GM12878 (cell line): ENCODE data around the gene CHMP6. TPM values are rescaled to one million over a fixed set of nuclear protein-coding genes. Genes with fewer than 3 reads are reported as not detected.

Experiments
- ATAC-seq: fragments of 200-7000 bp; cut with Tn5 transposase; 3 replicates; pipeline ENCODE4 v1.9.1; 2020; ENCODE audit warnings: mild to moderate bottlenecking, moderate library complexity
- BruUV-seq: library from RNA; stranded (reverse); fragments of 400-500 nt; replicated peaks from 2 replicates; lab custom pipeline; 2021; lab: Mats Ljungman, UMichigan
- CTCF ChIA-PET: fragments of 300-600 bp; sonication (Branson Sonifier 250); formaldehyde crosslinking; extraction: SDS; loops from one replicate; lab custom pipeline; 2021; ENCODE audit warnings: inconsistent platforms; lab: Yijun Ruan, JAX
- POLR2A ChIA-PET: fragments of 350-600 bp; formaldehyde crosslinking; extraction: SDS; loops from one replicate; lab custom pipeline; 2021; ENCODE audit warnings: inconsistent platforms; lab: Charles Lee
- RAD21 ChIA-PET: fragments of 300-600 bp; sonication (Branson Sonifier 250); formaldehyde crosslinking; loops from one replicate; lab custom pipeline; 2023; ENCODE audit warnings: antibody characterized with exemption; ENCODE audit not compliant: unreplicated experiment; lab: Charles Lee
- SMC1A ChIA-PET: fragments of 300-600 bp; sonication (Branson Sonifier 250); formaldehyde crosslinking; loops from one replicate; lab custom pipeline; 2023; ENCODE audit not compliant: unreplicated experiment, uncharacterized antibody; lab: Charles Lee
- DNase-seq: peaks from one replicate; pipeline ENCODE4 v3.0.0-alpha.2; 2011; ENCODE audit warnings: low read depth, low spot score
- FAIRE-seq: peaks from 3 replicates; lab custom pipeline; 2011; peaks lifted over from hg19 to GRCh38; lab: Jason Lieb, UNC
- H2AFZ ChIP-seq: 2 replicates; pipeline ENCODE4 v1.6.0; 2011; ENCODE audit warnings: low read depth, low read length, control low read depth; ENCODE audit not compliant: control insufficient read depth
- H3K27ac ChIP-seq: 2 replicates; pipeline ENCODE4 v1.5.1; 2011; ENCODE audit warnings: control low read depth; ENCODE audit not compliant: control insufficient read depth, insufficient read depth
- H3K27me3 ChIP-seq, 2 experiments: replicated peaks in 1 of 2; 2 replicates each; pipeline versions ENCODE4 v1.6.0 to v1.6.1; 2011; ENCODE audit warnings: low read length in 1 of 2; ENCODE audit not compliant: control insufficient read depth in 2 of 2, insufficient read depth in 2 of 2
- H3K36me3 ChIP-seq, 2 experiments: 2 replicates each; pipeline ENCODE4 v1.5.1; 2011; ENCODE audit warnings: low read length in 1 of 2; ENCODE audit not compliant: control insufficient read depth in 2 of 2, insufficient read depth in 2 of 2
- H3K4me1 ChIP-seq: 2 replicates; pipeline ENCODE4 v1.6.1; 2011; ENCODE audit warnings: mild to moderate bottlenecking, low read length, moderate library complexity, mixed read lengths; ENCODE audit not compliant: control insufficient read depth, insufficient read depth
- H3K4me2 ChIP-seq: 2 replicates; pipeline ENCODE4 v1.6.0; 2011; ENCODE audit warnings: control low read depth; ENCODE audit not compliant: control insufficient read depth, insufficient read depth
- H3K4me3 ChIP-seq: fragments of 200-600 bp; sonication (generic); 2 replicates; pipeline ENCODE4 v1.5.1; 2016
- H3K79me2 ChIP-seq: 2 replicates; pipeline ENCODE4 v1.6.0; 2011; ENCODE audit warnings: low read length; ENCODE audit not compliant: control insufficient read depth, insufficient read depth
- H3K9ac ChIP-seq: 2 replicates; pipeline ENCODE4 v1.8.0; 2011; ENCODE audit warnings: low read length, control low read depth, mixed read lengths; ENCODE audit not compliant: control insufficient read depth, insufficient read depth
- H3K9me3 ChIP-seq: replicated peaks from 3 replicates; pipeline ENCODE4 v1.5.1; 2011; ENCODE audit warnings: mild to moderate bottlenecking, low read length; ENCODE audit not compliant: control insufficient read depth, insufficient read depth
- H4K20me1 ChIP-seq: 2 replicates; pipeline ENCODE4 v1.6.0; 2011; ENCODE audit not compliant: control insufficient read depth, insufficient read depth
- ATF3 ChIP-seq: IDR thresholded peaks from 2 replicates; pipeline ENCODE4 v1.6.1; 2011; ENCODE audit warnings: low read depth, mild to moderate bottlenecking, low read length, moderate library complexity, borderline replicate concordance; ENCODE audit errors: extremely low read depth
- ATF7 ChIP-seq: fragments of 450-650 bp; IDR thresholded peaks from 2 replicates; pipeline ENCODE4 v1.6.1; 2016; ENCODE audit warnings: low read depth, mild to moderate bottlenecking
- BACH1 ChIP-seq: fragments of 450-650 bp; IDR thresholded peaks from 2 replicates; pipeline ENCODE4 v1.6.1; 2017; ENCODE audit warnings: mild to moderate bottlenecking, borderline replicate concordance
- CHD4 ChIP-seq: fragments of 200-600 bp; sonication (generic); IDR thresholded peaks from 2 replicates; pipeline ENCODE4 v1.6.1; 2016; ENCODE audit warnings: mild to moderate bottlenecking
- CREB1 ChIP-seq: IDR thresholded peaks from 2 replicates; pipeline ENCODE4 v1.6.1; 2012; ENCODE audit warnings: low read depth, mild to moderate bottlenecking, inconsistent platforms
- E2F8 ChIP-seq: fragments of 450-650 bp; IDR thresholded peaks from 2 replicates; pipeline ENCODE4 v1.6.1; 2018; ENCODE audit warnings: mild to moderate bottlenecking, low read depth, moderate library complexity; ENCODE audit not compliant: partially characterized antibody
- ESRRA ChIP-seq: IDR thresholded peaks from 2 replicates; pipeline ENCODE4 v1.6.1; 2012; ENCODE audit warnings: mild to moderate bottlenecking, low read length, improper control_type of control experiment
- FOXK2 ChIP-seq: fragments of 450-650 bp; IDR thresholded peaks from 2 replicates; pipeline ENCODE4 v1.6.1; 2017; ENCODE audit warnings: mild to moderate bottlenecking, moderate library complexity
- JUNB ChIP-seq: IDR thresholded peaks from 2 replicates; pipeline ENCODE4 v1.6.1; 2016; ENCODE audit warnings: antibody characterized with exemption, mild to moderate bottlenecking
- KDM1A ChIP-seq: fragments of 200-600 bp; sonication (generic); IDR thresholded peaks from 2 replicates; pipeline ENCODE4 v1.6.1; 2016; ENCODE audit warnings: borderline replicate concordance
- KLF5 ChIP-seq: fragments of 450-650 bp; IDR thresholded peaks from 2 replicates; pipeline ENCODE4 v1.6.1; 2014; ENCODE audit warnings: mild to moderate bottlenecking; ENCODE audit not compliant: partially characterized antibody
- LARP7 ChIP-seq: fragments of 450-650 bp; IDR thresholded peaks from 2 replicates; pipeline ENCODE4 v1.6.1; 2017; ENCODE audit warnings: mild to moderate bottlenecking
- MEF2B ChIP-seq: fragments of 450-650 bp; IDR thresholded peaks from 2 replicates; pipeline ENCODE4 v1.6.1; 2018; ENCODE audit warnings: mild to moderate bottlenecking, moderate library complexity; ENCODE audit not compliant: partially characterized antibody, poor library complexity, severe bottlenecking
- MLLT1 ChIP-seq: fragments of 450-650 bp; IDR thresholded peaks from 2 replicates; pipeline ENCODE4 v1.6.1; 2016; ENCODE audit warnings: mild to moderate bottlenecking
- NR2C1 ChIP-seq: fragments of 450-650 bp; IDR thresholded peaks from 2 replicates; pipeline ENCODE4 v1.6.1; 2017; ENCODE audit warnings: antibody characterized with exemption, mild to moderate bottlenecking, moderate library complexity
- SMAD5 ChIP-seq: IDR thresholded peaks from 2 replicates; pipeline ENCODE4 v1.6.1; 2016; ENCODE audit warnings: antibody characterized with exemption, low read depth
- TAF1 ChIP-seq: IDR thresholded peaks from 2 replicates; pipeline ENCODE4 v1.6.1; 2011; ENCODE audit warnings: mild to moderate bottlenecking, low read depth, low read length, borderline replicate concordance
- TARDBP ChIP-seq: IDR thresholded peaks from 2 replicates; pipeline ENCODE4 v1.6.1; 2016; ENCODE audit warnings: borderline replicate concordance
- ZNF384 ChIP-seq: IDR thresholded peaks from 2 replicates; pipeline ENCODE4 v1.6.1; 2012; ENCODE audit warnings: low read depth, mild to moderate bottlenecking, low read length, improper control_type of control experiment, borderline replicate concordance
- WGBS: methylation state at CpG from one replicate; pipeline ENCODE4 v1.1.6; 2016; ENCODE audit warnings: low lambda C conversion rate; ENCODE audit not compliant: insufficient replicate concordance, insufficient coverage; ENCODE audit errors: missing lambda C conversion rate; 5-methylcytosine and 5-hydroxymethylcytosine counted together
- in situ Hi-C: fragments of 300-500 bp; cut with MboI; formaldehyde crosslinking; loops from 9 replicates; pipeline ENCODE4 v1.14.3; 2018; ENCODE audit warnings: mixed read lengths
- intact Hi-C: fragments of 100-400 bp; cut with micrococcal nuclease; formaldehyde crosslinking; loops from one replicate; pipeline ENCODE4 v1.14.2; 2022; ENCODE audit not compliant: unreplicated experiment
- polyA plus RNA-seq, 11 experiments: library from polyadenylated mRNA; depleted of rRNA in 4 of 11; unstranded in 6 of 11; stranded (reverse) in 5 of 11; fragments of >200 nt; fragmentation: Nextera tagmentation in 4 of 11; fragmentation: Illumina TruSeq in 1 of 11; extraction: Ambion mirVana in 4 of 11; extraction: Trizol in 1 of 11; gene quantifications; 1 replicate in 1 of 11; 2 replicates in 10 of 11; pipeline versions ENCODE4 v1.2.1 to v1.2.3, GENCODE V29; 2011 to 2016; ENCODE audit warnings: inconsistent platforms in 2 of 11, missing spikeins in 2 of 11, low read depth in 1 of 11
- total RNA-seq, 4 experiments: library from RNA; depleted of rRNA in 3 of 4; stranded (reverse); fragments of >200 nt in 3 of 4; fragmentation: Illumina TruSeq in 1 of 4; extraction: Trizol in 1 of 4; gene quantifications; 2 replicates each; pipeline versions ENCODE4 v1.2.1 to v1.2.3, GENCODE V29; 2013 to 2021

The CHMP6 gene
- total and polyA plus RNA-seq, 10 of the 15 experiments (the other 5 are each of a cell fraction or from before 2014, with no cell fraction given): 0.21 to 37.9 (median 14.7) TPM

DNA sequence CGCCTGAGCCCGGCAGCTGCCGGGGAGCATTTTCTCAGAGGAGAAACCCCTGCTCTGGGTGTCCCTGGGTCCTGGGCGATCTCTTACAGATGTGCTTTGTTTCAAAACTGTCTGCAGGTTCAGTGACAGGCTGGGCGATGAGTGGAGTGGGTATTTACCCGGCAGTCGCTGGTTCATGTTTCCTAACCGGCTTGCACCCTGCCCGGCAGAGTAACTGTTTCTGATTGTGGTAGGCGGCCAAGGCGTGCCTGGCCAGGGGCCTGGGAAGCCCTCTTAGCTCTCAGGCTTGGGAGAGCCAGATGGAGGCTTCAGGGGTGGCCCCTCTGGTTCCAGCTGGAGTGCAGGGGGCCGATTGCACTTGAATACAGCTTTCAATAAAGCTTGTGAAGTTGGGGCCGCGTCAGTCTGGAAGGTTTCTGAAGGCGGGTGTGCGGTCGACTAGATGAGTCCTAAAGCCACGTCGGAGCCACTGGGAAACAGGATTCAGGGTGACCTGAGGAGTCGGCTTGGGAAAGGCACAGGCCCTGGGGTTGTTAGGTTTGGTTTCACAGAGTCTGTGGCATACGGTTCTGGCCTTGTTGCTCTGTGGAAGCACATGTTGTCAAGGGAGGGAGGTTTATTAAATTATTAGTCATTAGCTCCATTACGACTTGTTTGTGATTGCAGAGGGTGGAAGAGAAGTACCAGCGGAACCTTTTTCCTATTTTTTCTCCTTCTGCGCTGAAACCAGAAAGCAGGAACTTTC lies 44.7 kb downstream of the CHMP6 start (continued):
- TF ChIP-seq ZNF384: no peak
- TF ChIP-seq NR2C1: no peak

- RAD21 ChIA-PET: no interaction called here
- FAIRE-seq (no peak), ATAC-seq (no peak), DNase-seq (no peak)
- no peaks in the 10 kb centered on the region for H3K9me3 ChIP-seq
- SMC1A ChIA-PET: no interaction called here
- H3K36me3 ChIP-seq: no peaks in the 10 kb centered on the region
- no peak overlapping the region for H3K4me3 ChIP-seq
- no peaks in the 10 kb centered on the region for H3K4me1 ChIP-seq
- in situ Hi-C loops (no loop called here), intact Hi-C loops (no loop called here)
- no peak overlapping the region for H2AFZ ChIP-seq
- H3K79me2 ChIP-seq: no peaks in the 10 kb centered on the region
- WGBS: 66% methylated on average over 28 of the region's 28 CpGs
- no peak overlapping the region for H3K27ac ChIP-seq
- no peak overlapping the region for H3K4me2 ChIP-seq
- BruUV-seq: no TSS peak
- H3K9ac ChIP-seq: no peak overlapping the region
- CTCF ChIA-PET: no interaction called here
- peaks cover 5 to 11% of the 10 kb centered on the region in 2 experiments for H3K27me3 ChIP-seq
- POLR2A ChIA-PET: no interaction called here
- H4K20me1 ChIP-seq: no peaks in the 10 kb centered on the region
- TF ChIP-seq JUNB (no peak), CREB1 (no peak), TARDBP (no peak), BACH1 (no peak), ESRRA (no peak), SMAD5 (no peak), MEF2B (no peak), MLLT1 (no peak), KDM1A (no peak), ATF7 (no peak), E2F8 (no peak), TAF1 (no peak), ATF3 (no peak), LARP7 (no peak), FOXK2 (no peak), KLF5 (no peak), CHD4 (no peak)
Observed at GRCh38 chr17:81037026-81037797, 45.6 kb downstream of the CHMP6 start.
